GM12878 (cell line): ENCODE data around the gene OR14I1. TPM values are rescaled to one million over a fixed set of nuclear protein-coding genes. Genes with fewer than 3 reads are reported as not detected.
"Not testable (repeated sequence)": the region's sequence is repeated elsewhere in the genome, so short reads cannot be mapped to it uniquely, and the experiment has no call there.

ENCODE experiments used
- ATAC-seq: fragments of 200-7000 bp; cut with Tn5 transposase; 3 replicates; pipeline ENCODE4 v1.9.1; 2020; ENCODE audit warnings: mild to moderate bottlenecking, moderate library complexity
- BruUV-seq: library from RNA; stranded (reverse); fragments of 400-500 nt; replicated peaks from 2 replicates; lab custom pipeline; 2021; lab: Mats Ljungman, UMichigan
- CTCF ChIA-PET: fragments of 300-600 bp; sonication (Branson Sonifier 250); formaldehyde crosslinking; extraction: SDS; loops from one replicate; lab custom pipeline; 2021; ENCODE audit warnings: inconsistent platforms; lab: Yijun Ruan, JAX
- POLR2A ChIA-PET: fragments of 350-600 bp; formaldehyde crosslinking; extraction: SDS; loops from one replicate; lab custom pipeline; 2021; ENCODE audit warnings: inconsistent platforms; lab: Charles Lee
- RAD21 ChIA-PET: fragments of 300-600 bp; sonication (Branson Sonifier 250); formaldehyde crosslinking; loops from one replicate; lab custom pipeline; 2023; ENCODE audit warnings: antibody characterized with exemption; ENCODE audit not compliant: unreplicated experiment; lab: Charles Lee
- SMC1A ChIA-PET: fragments of 300-600 bp; sonication (Branson Sonifier 250); formaldehyde crosslinking; loops from one replicate; lab custom pipeline; 2023; ENCODE audit not compliant: unreplicated experiment, uncharacterized antibody; lab: Charles Lee
- DNase-seq: peaks from one replicate; pipeline ENCODE4 v3.0.0-alpha.2; 2011; ENCODE audit warnings: low read depth, low spot score
- FAIRE-seq: peaks from 3 replicates; lab custom pipeline; 2011; peaks lifted over from hg19 to GRCh38; lab: Jason Lieb, UNC
- H2AFZ ChIP-seq: 2 replicates; pipeline ENCODE4 v1.6.0; 2011; ENCODE audit warnings: low read depth, low read length, control low read depth; ENCODE audit not compliant: control insufficient read depth
- H3K27ac ChIP-seq: 2 replicates; pipeline ENCODE4 v1.5.1; 2011; ENCODE audit warnings: control low read depth; ENCODE audit not compliant: control insufficient read depth, insufficient read depth
- H3K27me3 ChIP-seq, 2 experiments: replicated peaks in 1 of 2; 2 replicates each; pipeline versions ENCODE4 v1.6.0 to v1.6.1; 2011; ENCODE audit warnings: low read length in 1 of 2; ENCODE audit not compliant: control insufficient read depth in 2 of 2, insufficient read depth in 2 of 2
- H3K36me3 ChIP-seq, 2 experiments: 2 replicates each; pipeline ENCODE4 v1.5.1; 2011; ENCODE audit warnings: low read length in 1 of 2; ENCODE audit not compliant: control insufficient read depth in 2 of 2, insufficient read depth in 2 of 2
- H3K4me1 ChIP-seq: 2 replicates; pipeline ENCODE4 v1.6.1; 2011; ENCODE audit warnings: mild to moderate bottlenecking, low read length, moderate library complexity, mixed read lengths; ENCODE audit not compliant: control insufficient read depth, insufficient read depth
- H3K4me2 ChIP-seq: 2 replicates; pipeline ENCODE4 v1.6.0; 2011; ENCODE audit warnings: control low read depth; ENCODE audit not compliant: control insufficient read depth, insufficient read depth
- H3K4me3 ChIP-seq: fragments of 200-600 bp; sonication (generic); 2 replicates; pipeline ENCODE4 v1.5.1; 2016
- H3K79me2 ChIP-seq: 2 replicates; pipeline ENCODE4 v1.6.0; 2011; ENCODE audit warnings: low read length; ENCODE audit not compliant: control insufficient read depth, insufficient read depth
- H3K9ac ChIP-seq: 2 replicates; pipeline ENCODE4 v1.8.0; 2011; ENCODE audit warnings: low read length, control low read depth, mixed read lengths; ENCODE audit not compliant: control insufficient read depth, insufficient read depth
- H3K9me3 ChIP-seq: replicated peaks from 3 replicates; pipeline ENCODE4 v1.5.1; 2011; ENCODE audit warnings: mild to moderate bottlenecking, low read length; ENCODE audit not compliant: control insufficient read depth, insufficient read depth
- H4K20me1 ChIP-seq: 2 replicates; pipeline ENCODE4 v1.6.0; 2011; ENCODE audit not compliant: control insufficient read depth, insufficient read depth
- CREM ChIP-seq: IDR thresholded peaks from 2 replicates; pipeline ENCODE4 v1.6.1; 2014; ENCODE audit warnings: antibody characterized with exemption, low read depth
- EED ChIP-seq: sonication (generic); IDR thresholded peaks from 2 replicates; pipeline ENCODE4 v1.6.1; 2016; ENCODE audit warnings: antibody characterized with exemption, low read depth
- ETV6 ChIP-seq, 2 experiments: fragments of 450-650 bp in 1 of 2; IDR thresholded peaks in 1 of 2; conservative IDR thresholded peaks in 1 of 2; 2 replicates each; pipeline ENCODE4 v1.6.1; 2014; ENCODE audit warnings: antibody characterized with exemption in 1 of 2, borderline replicate concordance in 1 of 2, low read depth in 1 of 2, mild to moderate bottlenecking in 1 of 2, moderate library complexity in 1 of 2
- IKZF2 ChIP-seq, 2 experiments: fragments of 450-650 bp; IDR thresholded peaks; 2 replicates each; pipeline ENCODE4 v1.6.1; 2017; ENCODE audit warnings: mild to moderate bottlenecking in 2 of 2, moderate library complexity in 2 of 2
- MTA2 ChIP-seq: fragments of 450-650 bp; IDR thresholded peaks from 2 replicates; pipeline ENCODE4 v1.6.1; 2016; ENCODE audit warnings: low read depth, mild to moderate bottlenecking, moderate library complexity
- NBN ChIP-seq: fragments of 450-650 bp; IDR thresholded peaks from 2 replicates; pipeline ENCODE4 v1.6.1; 2016
- NFIC ChIP-seq: IDR thresholded peaks from 2 replicates; pipeline ENCODE4 v1.6.1; 2012; ENCODE audit warnings: low read depth, mild to moderate bottlenecking, inconsistent platforms, low read length, moderate library complexity
- RUNX3 ChIP-seq: IDR thresholded peaks from 2 replicates; pipeline ENCODE4 v1.6.1; 2012; ENCODE audit warnings: low read length, inconsistent platforms
- SPI1 ChIP-seq: IDR thresholded peaks from 2 replicates; pipeline ENCODE4 v1.6.1; 2011; ENCODE audit warnings: low read depth, mild to moderate bottlenecking, low read length, moderate library complexity, borderline replicate concordance; ENCODE audit not compliant: insufficient read depth
- WGBS: methylation state at CpG from one replicate; pipeline ENCODE4 v1.1.6; 2016; ENCODE audit warnings: low lambda C conversion rate; ENCODE audit not compliant: insufficient replicate concordance, insufficient coverage; ENCODE audit errors: missing lambda C conversion rate; 5-methylcytosine and 5-hydroxymethylcytosine counted together
- in situ Hi-C: fragments of 300-500 bp; cut with MboI; formaldehyde crosslinking; loops from 9 replicates; pipeline ENCODE4 v1.14.3; 2018; ENCODE audit warnings: mixed read lengths
- intact Hi-C: fragments of 100-400 bp; cut with micrococcal nuclease; formaldehyde crosslinking; loops from one replicate; pipeline ENCODE4 v1.14.2; 2022; ENCODE audit not compliant: unreplicated experiment
- polyA plus RNA-seq, 11 experiments: library from polyadenylated mRNA; depleted of rRNA in 4 of 11; unstranded in 6 of 11; stranded (reverse) in 5 of 11; fragments of >200 nt; fragmentation: Nextera tagmentation in 4 of 11; fragmentation: Illumina TruSeq in 1 of 11; extraction: Ambion mirVana in 4 of 11; extraction: Trizol in 1 of 11; gene quantifications; 1 replicate in 1 of 11; 2 replicates in 10 of 11; pipeline versions ENCODE4 v1.2.1 to v1.2.3, GENCODE V29; 2011 to 2016; ENCODE audit warnings: inconsistent platforms in 2 of 11, missing spikeins in 2 of 11, low read depth in 1 of 11
- total RNA-seq, 4 experiments: library from RNA; depleted of rRNA in 3 of 4; stranded (reverse); fragments of >200 nt in 3 of 4; fragmentation: Illumina TruSeq in 1 of 4; extraction: Trizol in 1 of 4; gene quantifications; 2 replicates each; pipeline versions ENCODE4 v1.2.1 to v1.2.3, GENCODE V29; 2013 to 2021
- TF ChIP-seq, protein P1 (sequence below): fragments of 450-650 bp; IDR thresholded peaks from 2 replicates; pipeline ENCODE4 v1.6.1; 2017; ENCODE audit warnings: low read depth, mild to moderate bottlenecking, moderate library complexity
- TF ChIP-seq, protein P2 (sequence below): fragments of 450-650 bp; IDR thresholded peaks from 2 replicates; pipeline ENCODE4 v1.6.1; 2016; ENCODE audit warnings: mild to moderate bottlenecking
- TF ChIP-seq, protein P3 (sequence below): IDR thresholded peaks from 2 replicates; pipeline ENCODE4 v1.6.1; 2012; ENCODE audit warnings: low read length, inconsistent platforms

OR14I1 gene
- total and polyA plus RNA-seq, 10 of the 15 experiments (the other 5 are each of a cell fraction or from before 2014, with no cell fraction given), result 0.21 to 1.5 (median 0.79) TPM

DNA sequence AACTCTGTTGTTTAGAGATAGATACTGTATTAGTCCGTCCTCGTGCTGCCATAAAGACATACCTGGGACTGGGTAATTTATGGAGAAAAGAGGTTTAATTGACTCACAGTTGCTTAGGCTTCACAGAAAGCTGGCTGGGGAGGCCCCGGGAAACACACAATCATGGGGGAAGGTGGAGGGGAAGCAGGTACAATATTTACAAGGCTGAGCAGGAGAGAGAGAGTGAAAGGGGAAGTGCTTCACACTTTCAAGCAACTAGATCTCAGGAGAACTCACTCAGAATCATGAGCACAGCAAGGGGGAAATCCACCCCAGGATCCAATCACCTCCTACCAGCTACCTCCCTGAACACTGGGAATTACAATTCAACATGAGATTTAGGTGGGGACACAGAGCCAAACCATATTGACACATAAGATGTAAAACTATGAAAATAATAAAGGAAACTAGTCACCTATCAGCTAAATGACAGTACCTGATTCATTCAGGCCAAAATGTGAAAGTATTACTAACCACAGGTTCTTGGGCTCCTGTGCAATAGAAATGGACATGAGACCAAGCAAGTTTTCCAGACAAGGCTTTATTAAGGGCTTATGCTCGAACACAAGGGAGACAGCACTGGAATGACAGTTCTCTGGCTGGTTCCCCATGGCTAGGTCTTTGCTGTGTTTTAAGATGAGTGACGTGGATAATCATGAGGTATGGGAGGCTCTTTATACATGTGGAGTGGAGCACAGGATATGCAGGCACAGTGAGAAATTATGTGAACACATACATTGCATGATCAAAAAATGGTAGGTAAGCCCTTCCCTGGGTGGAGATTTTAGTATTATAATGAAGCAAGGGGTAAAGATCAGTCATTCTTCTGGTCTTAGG lies 38.9 kb downstream of the OR14I1 start:
- not testable (repeated sequence) for H4K20me1 ChIP-seq, H3K36me3 ChIP-seq, H3K9me3 ChIP-seq
- peak overlapping the region; percentile 38 for H3K4me2 ChIP-seq
- peak; percentile 98 for ATAC-seq
- TF ChIP-seq MTA2 (peak; percentile 33), ETV6 (conservative IDR thresholded peaks at IDR 0.05 in 1 of 2, IDR thresholded peaks at IDR 0.05 in 1 of 2; ENCODE audit: borderline replicate concordance in 1 of 2, low read depth in 1 of 2) (peak in 1 of 2 experiments; percentile 79; a peak in 2 of 4 replicates), RUNX3 (0 out of 2 replicates have a peak, but pooled peaks have one; percentile 5), IKZF2 (IDR thresholded peaks at IDR 0.05) (peak; percentile 49 to 58; a peak in 2 of 4 replicates), EED (peak; percentile 69), NBN (0 out of 2 replicates have a peak, but pooled peaks have one; percentile 37), CREM (0 out of 2 replicates have a peak, but pooled peaks have one; percentile 31), SPI1 (peak; percentile 87), NFIC (peak; percentile 50; the same call in 1 of the 2 replicates)
- TF ChIP-seq, protein P1, sequence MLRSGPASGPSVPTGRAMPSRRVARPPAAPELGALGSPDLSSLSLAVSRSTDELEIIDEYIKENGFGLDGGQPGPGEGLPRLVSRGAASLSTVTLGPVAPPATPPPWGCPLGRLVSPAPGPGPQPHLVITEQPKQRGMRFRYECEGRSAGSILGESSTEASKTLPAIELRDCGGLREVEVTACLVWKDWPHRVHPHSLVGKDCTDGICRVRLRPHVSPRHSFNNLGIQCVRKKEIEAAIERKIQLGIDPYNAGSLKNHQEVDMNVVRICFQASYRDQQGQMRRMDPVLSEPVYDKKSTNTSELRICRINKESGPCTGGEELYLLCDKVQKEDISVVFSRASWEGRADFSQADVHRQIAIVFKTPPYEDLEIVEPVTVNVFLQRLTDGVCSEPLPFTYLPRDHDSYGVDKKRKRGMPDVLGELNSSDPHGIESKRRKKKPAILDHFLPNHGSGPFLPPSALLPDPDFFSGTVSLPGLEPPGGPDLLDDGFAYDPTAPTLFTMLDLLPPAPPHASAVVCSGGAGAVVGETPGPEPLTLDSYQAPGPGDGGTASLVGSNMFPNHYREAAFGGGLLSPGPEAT, result peak; percentile 74; the same call in 1 of the 2 replicates
- TF ChIP-seq, protein P2, sequence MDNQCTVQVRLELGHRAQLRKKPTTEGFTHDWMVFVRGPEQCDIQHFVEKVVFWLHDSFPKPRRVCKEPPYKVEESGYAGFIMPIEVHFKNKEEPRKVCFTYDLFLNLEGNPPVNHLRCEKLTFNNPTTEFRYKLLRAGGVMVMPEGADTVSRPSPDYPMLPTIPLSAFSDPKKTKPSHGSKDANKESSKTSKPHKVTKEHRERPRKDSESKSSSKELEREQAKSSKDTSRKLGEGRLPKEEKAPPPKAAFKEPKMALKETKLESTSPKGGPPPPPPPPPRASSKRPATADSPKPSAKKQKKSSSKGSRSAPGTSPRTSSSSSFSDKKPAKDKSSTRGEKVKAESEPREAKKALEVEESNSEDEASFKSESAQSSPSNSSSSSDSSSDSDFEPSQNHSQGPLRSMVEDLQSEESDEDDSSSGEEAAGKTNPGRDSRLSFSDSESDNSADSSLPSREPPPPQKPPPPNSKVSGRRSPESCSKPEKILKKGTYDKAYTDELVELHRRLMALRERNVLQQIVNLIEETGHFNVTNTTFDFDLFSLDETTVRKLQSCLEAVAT, result peak; percentile 66; the same call in 1 of the 2 replicates
- TF ChIP-seq, protein P3, sequence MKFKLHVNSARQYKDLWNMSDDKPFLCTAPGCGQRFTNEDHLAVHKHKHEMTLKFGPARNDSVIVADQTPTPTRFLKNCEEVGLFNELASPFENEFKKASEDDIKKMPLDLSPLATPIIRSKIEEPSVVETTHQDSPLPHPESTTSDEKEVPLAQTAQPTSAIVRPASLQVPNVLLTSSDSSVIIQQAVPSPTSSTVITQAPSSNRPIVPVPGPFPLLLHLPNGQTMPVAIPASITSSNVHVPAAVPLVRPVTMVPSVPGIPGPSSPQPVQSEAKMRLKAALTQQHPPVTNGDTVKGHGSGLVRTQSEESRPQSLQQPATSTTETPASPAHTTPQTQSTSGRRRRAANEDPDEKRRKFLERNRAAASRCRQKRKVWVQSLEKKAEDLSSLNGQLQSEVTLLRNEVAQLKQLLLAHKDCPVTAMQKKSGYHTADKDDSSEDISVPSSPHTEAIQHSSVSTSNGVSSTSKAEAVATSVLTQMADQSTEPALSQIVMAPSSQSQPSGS, result peak; percentile 50
- TF ChIP-seq, all 136 proteins: peak for 12; not testable (repeated sequence) for 124
- H3K4me3 ChIP-seq, DNase-seq, H3K27me3 ChIP-seq, CTCF ChIA-PET, H3K27ac ChIP-seq, BruUV-seq, H3K9ac ChIP-seq, H3K4me1 ChIP-seq, in situ Hi-C loops, H3K79me2 ChIP-seq, intact Hi-C loops: not testable (repeated sequence)
- WGBS, result 31% methylated on average over 5 of the region's 5 CpGs
- H2AFZ ChIP-seq, result peak overlapping the region; percentile 41
- peak; percentile 97 for FAIRE-seq
- SMC1A ChIA-PET, result interaction anchor here (1.2 to 1.6 kb wide), 2 partner anchors 21 to 259 kb away, joined by 4 to 5 read pairs; no protein-coding TSS in a partner anchor
- RAD21 ChIA-PET, result interaction anchor here (0.7 to 1.3 kb wide), 5 partner anchors 18 to 235 kb away, joined by 3 to 8 read pairs (median 4); no protein-coding TSS in a partner anchor
- POLR2A ChIA-PET, result interaction anchor here (0.7 kb wide), 1 partner anchor 257 kb away, joined by 3 read pairs; no protein-coding TSS in a partner anchor
